B cell (primary cell): ENCODE measurements around the gene RHOH.

ENCODE experiments used
- CTCF ChIP-seq: fragments of 200-600 bp; IDR thresholded peaks from one replicate; pipeline ENCODE4 v1.8.0; 2022; ENCODE audit warnings: antibody characterized with exemption, mild to moderate bottlenecking
- EZH2 ChIP-seq: IDR thresholded peaks from 2 replicates; pipeline ENCODE4 v1.6.1; 2012; ENCODE audit warnings: borderline replicate concordance, low read depth, mild to moderate bottlenecking, moderate library complexity, low read length; ENCODE audit not compliant: insufficient read depth, poor library complexity, severe bottlenecking

GRCh38 chr4:40182001-40182400 is 14.8 kb upstream of the RHOH start:
- no peak for TF ChIP-seq CTCF
- TF ChIP-seq EZH2: no peak
